Measurements from ENCODE around the gene EBF3. TPM values are rescaled to one million over a fixed set of nuclear protein-coding genes. Genes with fewer than 3 reads are reported as not detected.

The EBF3 gene
- total and polyA plus RNA-seq, 4 donors = 14.3 to 166 (median 116) TPM

DNA sequence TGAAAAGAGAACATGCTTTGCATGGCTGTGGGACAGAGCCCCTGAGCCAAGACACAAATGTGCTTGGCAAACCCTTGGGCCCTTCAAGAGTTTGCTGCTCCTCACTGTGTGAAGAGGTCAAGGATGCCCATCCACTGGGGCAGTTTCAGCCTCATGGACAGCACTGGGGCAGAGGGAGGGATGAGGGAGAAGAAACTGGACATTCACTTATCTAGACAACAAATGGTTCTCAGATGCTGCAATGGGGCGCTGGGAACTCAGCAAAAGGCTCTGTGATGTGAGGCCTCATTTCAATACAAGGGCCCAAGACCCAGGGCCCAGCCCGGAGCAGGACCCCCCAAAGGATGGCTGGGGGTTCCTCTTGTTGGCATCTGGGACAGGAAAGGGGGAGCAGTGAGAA is 49.1 kb downstream of the EBF3 start:
- Histone ChIP-seq H3K9me3 (ENCODE audit: control insufficient read depth, insufficient read depth, low read length) (no peaks in the 10 kb centered on the region), H3K4me3 (ENCODE audit: low read depth, low read length) (no peak overlapping the region), H3K27me3 (ENCODE audit: control insufficient read depth, insufficient read depth, low read length) (peaks cover 2% of the 10 kb centered on the region), H3K4me1 (ENCODE audit: control insufficient read depth, insufficient read depth, low read length) (peaks cover 57% of the 10 kb centered on the region), H3K27ac (ENCODE audit: low read depth, low read length) (no peak overlapping the region), H3K36me3 (ENCODE audit: control insufficient read depth, insufficient read depth, low read length) (peaks cover 24% of the 10 kb centered on the region)
- no peak for DNase-seq (ENCODE audit: low read depth in 4 of 6, low spot score in 6 of 6)
- WGBS (ENCODE audit: insufficient coverage) = 73% methylated on average over 2 of the region's 2 CpGs

DNA sequence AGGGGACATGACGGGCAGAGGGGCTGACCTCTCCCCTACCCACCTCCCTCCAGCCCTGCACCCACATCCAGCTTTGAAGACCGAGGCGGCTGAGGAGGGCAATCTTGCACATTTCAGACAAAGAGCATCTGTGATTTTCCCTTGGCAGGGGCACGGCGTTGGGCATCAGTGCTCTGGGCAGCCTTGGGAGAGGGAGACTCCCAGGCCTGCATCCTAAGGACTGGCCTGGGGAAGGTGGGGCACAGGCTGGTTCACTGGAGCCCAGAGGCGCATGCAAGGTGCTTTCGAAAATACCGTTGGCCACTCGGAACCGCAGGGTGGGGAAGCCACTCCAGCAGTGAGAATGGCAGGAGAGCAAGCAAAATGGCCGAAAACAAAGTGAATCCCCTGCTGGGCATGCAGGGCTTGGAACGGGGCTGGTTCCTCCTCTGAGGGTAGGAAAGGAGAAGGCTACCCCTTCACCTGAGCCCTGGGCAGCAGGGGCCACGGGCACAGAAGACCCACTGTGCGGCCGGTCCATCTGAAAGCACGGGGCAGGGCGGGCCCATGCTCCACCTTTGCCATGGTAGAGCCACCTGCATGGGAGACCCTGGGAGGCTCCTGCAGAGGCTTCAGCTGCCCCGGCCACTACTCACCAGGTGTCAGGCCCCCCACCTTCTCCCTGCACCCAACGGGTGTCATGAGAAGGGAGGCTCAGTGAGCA is 49.8 kb downstream of the EBF3 start:
- Histone ChIP-seq H3K4me3 (ENCODE audit: low read depth, low read length) (no peak overlapping the region), H3K4me1 (ENCODE audit: control insufficient read depth, insufficient read depth, low read length) (peaks cover 59% of the 10 kb centered on the region), H3K27ac (ENCODE audit: low read depth, low read length) (no peak overlapping the region), H3K36me3 (ENCODE audit: control insufficient read depth, insufficient read depth, low read length) (peaks cover 29% of the 10 kb centered on the region), H3K27me3 (ENCODE audit: control insufficient read depth, insufficient read depth, low read length) (peaks cover 2% of the 10 kb centered on the region), H3K9me3 (ENCODE audit: control insufficient read depth, insufficient read depth, low read length) (no peaks in the 10 kb centered on the region)
- DNase-seq (ENCODE audit: low read depth in 4 of 6, low spot score in 6 of 6) = no peak
- 87% methylated on average over 16 of the region's 19 CpGs for WGBS (ENCODE audit: insufficient coverage)

DNA sequence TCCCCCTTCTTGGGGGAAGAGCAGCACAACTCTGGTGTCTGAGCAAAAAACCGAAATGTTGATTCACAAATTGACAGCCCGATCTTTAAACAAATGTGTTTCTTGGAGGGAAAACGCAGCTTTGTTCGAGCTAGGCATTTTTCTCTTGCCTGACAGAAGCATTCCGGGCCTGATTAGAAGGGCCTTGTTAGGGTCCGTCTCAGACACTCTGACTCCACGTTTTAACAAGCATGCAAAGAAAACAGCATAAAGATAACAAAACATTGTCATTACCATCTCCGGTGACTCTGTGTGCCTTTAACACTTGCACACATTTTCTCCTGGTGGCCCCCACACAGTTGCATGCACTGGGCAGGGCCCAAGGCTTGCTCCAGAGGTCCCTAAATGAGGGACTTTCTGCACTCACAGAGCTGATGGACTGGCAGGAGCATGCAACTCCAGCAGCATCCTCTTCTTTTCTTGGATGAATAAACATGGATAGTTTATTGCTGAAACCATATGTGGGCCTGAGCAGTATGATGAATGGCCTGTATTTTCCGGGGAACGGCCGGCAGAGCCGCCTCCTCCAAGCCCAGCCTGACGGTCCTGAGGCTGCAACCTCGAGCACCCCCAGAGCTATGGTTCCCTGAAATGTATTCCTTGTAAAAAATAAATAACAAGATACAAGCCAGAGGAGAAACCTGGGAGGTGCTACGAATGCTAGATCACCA is 50.9 kb downstream of the EBF3 start:
- DNase-seq (ENCODE audit: low read depth in 4 of 6, low spot score in 6 of 6) = no peak
- peaks cover 29% of the 10 kb centered on the region for H3K36me3 ChIP-seq (ENCODE audit: control insufficient read depth, insufficient read depth, low read length)
- H3K4me3 ChIP-seq (ENCODE audit: low read depth, low read length) = no peak overlapping the region
- H3K9me3 ChIP-seq (ENCODE audit: control insufficient read depth, insufficient read depth, low read length) = no peaks in the 10 kb centered on the region
- 18% methylated on average over 12 of the region's 15 CpGs for WGBS (ENCODE audit: insufficient coverage)
- H3K27ac ChIP-seq (ENCODE audit: low read depth, low read length) = peak overlapping the region; percentile 12
- H3K27me3 ChIP-seq (ENCODE audit: control insufficient read depth, insufficient read depth, low read length) = peaks cover 2% of the 10 kb centered on the region
- peaks cover 59% of the 10 kb centered on the region for H3K4me1 ChIP-seq (ENCODE audit: control insufficient read depth, insufficient read depth, low read length)

DNA sequence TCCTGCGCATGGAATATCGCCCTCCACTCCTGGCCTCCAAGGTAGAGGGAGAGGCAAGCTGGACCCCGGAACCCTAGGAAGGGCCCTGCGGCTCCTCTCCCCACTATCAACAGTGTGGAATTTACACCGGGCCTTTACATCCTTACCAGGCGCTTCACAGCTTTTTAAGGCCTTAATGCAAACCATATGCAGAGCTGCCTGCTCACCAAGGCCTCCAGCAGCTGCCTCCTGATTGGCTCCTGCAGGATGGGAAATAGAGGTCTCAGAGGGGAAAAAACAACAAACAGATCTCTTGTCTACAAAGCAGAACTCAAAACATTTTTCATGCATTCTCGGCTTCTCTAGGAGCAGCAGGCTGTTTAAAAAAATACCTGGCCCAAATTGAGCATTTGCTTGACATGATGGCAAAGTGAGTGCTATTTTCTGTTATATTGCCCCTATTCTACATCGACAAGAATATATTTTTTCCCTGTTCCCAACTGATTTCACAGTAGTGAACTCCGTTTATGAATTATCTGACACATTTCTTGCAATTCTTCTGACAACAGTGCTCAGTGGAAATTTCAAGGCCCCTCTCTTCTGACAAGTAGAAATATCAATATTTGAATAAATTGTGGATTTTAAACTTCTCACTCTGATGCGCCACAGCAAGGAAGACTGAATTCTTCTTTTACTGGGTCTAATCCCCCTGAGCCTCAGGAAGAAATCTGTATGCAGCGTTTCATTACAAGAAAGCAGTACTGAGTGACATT is 51.7 kb downstream of the EBF3 start:
- H3K9me3 ChIP-seq (ENCODE audit: control insufficient read depth, insufficient read depth, low read length) = no peaks in the 10 kb centered on the region
- no peak overlapping the region for H3K4me3 ChIP-seq (ENCODE audit: low read depth, low read length)
- WGBS (ENCODE audit: insufficient coverage) = 32% methylated on average over 4 of the region's 11 CpGs
- H3K4me1 ChIP-seq (ENCODE audit: control insufficient read depth, insufficient read depth, low read length) = peaks cover 59% of the 10 kb centered on the region
- peaks cover 2% of the 10 kb centered on the region for H3K27me3 ChIP-seq (ENCODE audit: control insufficient read depth, insufficient read depth, low read length)
- DNase-seq (ENCODE audit: low read depth in 4 of 6, low spot score in 6 of 6) = peak in 2 of 6 donors; percentile 45 to 65
- peaks cover 26% of the 10 kb centered on the region for H3K36me3 ChIP-seq (ENCODE audit: control insufficient read depth, insufficient read depth, low read length)
- H3K27ac ChIP-seq (ENCODE audit: low read depth, low read length) = no peak overlapping the region

DNA sequence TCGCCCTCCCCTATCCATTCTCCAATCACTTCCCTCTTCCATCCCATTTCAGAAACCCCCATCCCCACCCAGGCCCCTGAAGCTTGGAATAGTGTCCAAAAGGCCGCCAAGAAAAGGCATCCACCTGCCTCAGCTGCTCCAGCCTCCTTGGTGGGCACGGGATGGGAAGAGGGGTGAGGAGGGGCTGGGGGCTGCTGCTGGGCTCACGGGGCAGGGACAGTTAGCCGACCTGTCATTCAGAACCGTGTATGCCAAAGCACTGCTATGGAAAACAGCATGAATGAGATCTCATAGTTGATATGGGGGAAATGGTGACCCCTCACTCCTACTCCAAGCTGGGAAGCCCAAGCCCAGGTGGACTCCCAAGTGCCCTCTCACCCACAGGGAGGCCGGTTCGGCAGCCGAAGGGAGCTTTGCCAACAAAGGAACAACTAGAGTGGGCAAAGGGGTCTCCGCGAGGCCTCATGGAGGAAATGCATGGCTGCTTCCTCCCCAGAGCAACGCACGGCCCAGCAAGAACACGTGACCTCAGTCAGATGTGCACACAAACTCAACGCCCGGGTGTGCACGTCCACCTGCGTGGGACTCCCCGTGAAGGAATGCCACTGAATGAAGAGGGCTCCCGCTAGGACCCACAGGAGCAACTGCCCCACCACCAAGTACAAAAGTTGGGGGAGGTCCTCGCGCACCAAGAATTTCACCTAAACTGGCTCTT is 52.5 kb downstream of the EBF3 start:
- Histone ChIP-seq H3K27me3 (ENCODE audit: control insufficient read depth, insufficient read depth, low read length) (peaks cover 2% of the 10 kb centered on the region), H3K4me1 (ENCODE audit: control insufficient read depth, insufficient read depth, low read length) (peaks cover 57% of the 10 kb centered on the region)
- WGBS (ENCODE audit: insufficient coverage) = 70% methylated on average over 19 of the region's 22 CpGs

DNA sequence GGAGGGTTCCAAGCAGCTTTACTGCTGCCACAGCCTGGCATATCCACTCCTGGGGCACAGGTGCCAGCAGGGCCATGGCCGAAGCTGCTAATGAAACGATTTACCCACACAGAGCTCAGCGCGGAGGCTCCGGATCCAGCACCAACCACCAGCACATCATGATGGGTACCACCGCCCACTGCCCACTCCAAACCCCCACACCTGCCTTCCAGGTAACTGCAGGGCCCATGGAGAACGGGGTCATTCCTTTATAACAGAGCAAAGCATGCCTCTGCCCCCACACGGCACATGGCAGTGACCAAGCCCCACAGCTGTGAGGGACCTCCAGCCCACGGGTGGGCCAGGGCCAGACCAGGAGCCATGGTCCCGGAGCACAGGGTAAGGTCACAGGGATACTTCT is 53.2 kb downstream of the EBF3 start:
- Histone ChIP-seq H3K4me1 (ENCODE audit: control insufficient read depth, insufficient read depth, low read length) (peaks cover 49% of the 10 kb centered on the region), H3K27me3 (ENCODE audit: control insufficient read depth, insufficient read depth, low read length) (peaks cover under 1% of the 10 kb centered on the region), H3K4me3 (ENCODE audit: low read depth, low read length) (no peak overlapping the region), H3K36me3 (ENCODE audit: control insufficient read depth, insufficient read depth, low read length) (peaks cover 23% of the 10 kb centered on the region), H3K9me3 (ENCODE audit: control insufficient read depth, insufficient read depth, low read length) (no peaks in the 10 kb centered on the region), H3K27ac (ENCODE audit: low read depth, low read length) (no peak overlapping the region)
- DNase-seq (ENCODE audit: low read depth in 4 of 6, low spot score in 6 of 6) = no peak
- 77% methylated on average over 10 of the region's 10 CpGs for WGBS (ENCODE audit: insufficient coverage)

More for the DNA sequence above, 52.5 kb downstream of the EBF3 start:
- Histone ChIP-seq H3K9me3 (ENCODE audit: control insufficient read depth, insufficient read depth, low read length) (no peaks in the 10 kb centered on the region), H3K4me3 (ENCODE audit: low read depth, low read length) (no peak overlapping the region), H3K27ac (ENCODE audit: low read depth, low read length) (no peak overlapping the region), H3K36me3 (ENCODE audit: control insufficient read depth, insufficient read depth, low read length) (peaks cover 26% of the 10 kb centered on the region)
- no peak for DNase-seq (ENCODE audit: low read depth in 4 of 6, low spot score in 6 of 6)

DNA sequence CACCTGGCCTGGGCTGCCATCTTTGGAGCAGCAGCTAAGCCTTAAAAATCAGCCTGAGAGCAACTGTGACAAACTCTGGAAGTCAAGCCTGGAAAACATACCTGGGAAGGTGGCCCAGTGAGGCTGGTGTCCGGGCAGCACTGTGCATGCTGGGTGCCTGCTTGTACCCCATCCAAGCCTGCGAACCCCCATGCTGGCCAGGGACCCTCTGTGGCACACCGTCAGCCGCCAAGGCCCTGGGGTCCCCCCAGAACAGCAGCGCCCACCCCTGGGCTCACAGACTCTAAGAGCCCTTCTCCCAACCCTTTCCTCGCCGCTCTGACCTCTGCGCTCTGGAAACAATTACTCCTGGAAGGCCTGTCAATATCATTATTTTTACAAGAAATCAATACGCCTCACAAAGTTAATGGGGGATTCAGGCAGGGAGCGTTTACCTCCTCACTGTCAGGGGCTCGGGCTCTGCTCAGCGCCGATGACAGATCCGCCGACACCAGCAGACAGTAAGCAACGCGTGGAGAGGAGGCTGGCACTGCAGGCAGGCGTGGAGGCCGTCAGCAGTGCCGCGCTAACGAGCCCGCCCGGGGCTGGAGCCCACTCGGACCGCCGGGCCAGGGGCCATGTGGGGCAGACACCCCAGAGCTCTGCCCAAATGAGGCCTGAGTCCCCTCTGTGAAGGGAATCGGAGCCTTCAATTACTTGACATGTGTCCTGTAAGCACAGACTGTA is 54.4 kb downstream of the EBF3 start:
- Histone ChIP-seq H3K4me3 (ENCODE audit: low read depth, low read length) (no peak overlapping the region), H3K4me1 (ENCODE audit: control insufficient read depth, insufficient read depth, low read length) (peaks cover 50% of the 10 kb centered on the region), H3K9me3 (ENCODE audit: control insufficient read depth, insufficient read depth, low read length) (no peaks in the 10 kb centered on the region), H3K27ac (ENCODE audit: low read depth, low read length) (no peak overlapping the region), H3K27me3 (ENCODE audit: control insufficient read depth, insufficient read depth, low read length) (no peaks in the 10 kb centered on the region), H3K36me3 (ENCODE audit: control insufficient read depth, insufficient read depth, low read length) (peaks cover 20% of the 10 kb centered on the region)
- peak in 1 of 6 donors; percentile 45 for DNase-seq (ENCODE audit: low read depth in 4 of 6, low spot score in 6 of 6)
- 64% methylated on average over 27 of the region's 28 CpGs for WGBS (ENCODE audit: insufficient coverage)

DNA sequence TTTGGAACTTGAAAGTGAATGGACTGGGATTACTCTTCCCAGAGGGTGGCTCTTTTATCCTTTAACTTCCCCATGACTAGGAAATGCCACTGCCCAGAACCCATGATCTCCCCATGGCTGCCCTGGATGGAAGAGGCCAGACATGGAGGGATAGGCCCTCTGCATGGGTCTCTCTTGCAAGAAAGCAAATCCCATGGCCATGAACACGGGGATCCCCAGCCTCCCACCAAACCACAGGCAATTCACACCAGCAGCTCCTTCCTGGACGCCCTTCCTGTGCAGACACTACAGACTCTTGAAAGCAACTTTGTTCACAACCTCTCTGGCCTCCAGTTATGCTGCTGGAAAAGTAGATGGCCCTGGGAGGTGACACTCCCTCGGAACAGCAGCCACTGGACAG is 55.0 kb downstream of the EBF3 start:
- 69% methylated on average over 3 of the region's 3 CpGs for WGBS (ENCODE audit: insufficient coverage)
- no peak for DNase-seq (ENCODE audit: low read depth in 4 of 6, low spot score in 6 of 6)
- Histone ChIP-seq H3K4me1 (ENCODE audit: control insufficient read depth, insufficient read depth, low read length) (peaks cover 44% of the 10 kb centered on the region), H3K9me3 (ENCODE audit: control insufficient read depth, insufficient read depth, low read length) (no peaks in the 10 kb centered on the region), H3K27me3 (ENCODE audit: control insufficient read depth, insufficient read depth, low read length) (no peaks in the 10 kb centered on the region), H3K36me3 (ENCODE audit: control insufficient read depth, insufficient read depth, low read length) (peaks cover 15% of the 10 kb centered on the region), H3K27ac (ENCODE audit: low read depth, low read length) (no peak overlapping the region), H3K4me3 (ENCODE audit: low read depth, low read length) (no peak overlapping the region)

DNA sequence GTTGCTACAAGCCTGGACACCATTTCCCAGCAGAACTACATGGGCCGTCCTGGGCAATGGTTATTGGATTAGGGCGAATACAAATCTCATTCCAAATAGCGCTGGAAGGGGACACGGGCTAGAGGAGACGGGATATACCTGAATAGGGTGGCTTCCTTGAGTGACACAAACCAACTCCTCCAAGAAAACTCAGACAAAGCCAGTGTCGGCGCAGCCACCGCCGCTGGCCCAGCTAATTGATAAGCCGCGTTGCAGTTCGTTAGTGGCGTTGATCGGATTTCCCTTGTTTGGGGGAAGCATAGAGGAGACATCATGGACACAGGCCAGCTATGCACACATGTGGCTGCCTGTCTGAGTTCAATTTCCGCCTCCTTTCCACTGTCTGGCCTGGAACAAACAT is 55.7 kb downstream of the EBF3 start:
- 70% methylated on average over 12 of the region's 15 CpGs for WGBS (ENCODE audit: insufficient coverage)
- Histone ChIP-seq H3K9me3 (ENCODE audit: control insufficient read depth, insufficient read depth, low read length) (no peaks in the 10 kb centered on the region), H3K27me3 (ENCODE audit: control insufficient read depth, insufficient read depth, low read length) (no peaks in the 10 kb centered on the region), H3K4me3 (ENCODE audit: low read depth, low read length) (no peak overlapping the region), H3K4me1 (ENCODE audit: control insufficient read depth, insufficient read depth, low read length) (peaks cover 37% of the 10 kb centered on the region), H3K36me3 (ENCODE audit: control insufficient read depth, insufficient read depth, low read length) (peaks cover 15% of the 10 kb centered on the region), H3K27ac (ENCODE audit: low read depth, low read length) (no peak overlapping the region)
- peak in 1 of 6 donors; percentile 35 for DNase-seq (ENCODE audit: low read depth in 4 of 6, low spot score in 6 of 6)
